HepG2 (cell line): ENCODE measurements around the gene S100P. TPM values are rescaled to one million over a fixed set of nuclear protein-coding genes. Genes with fewer than 3 reads are reported as not detected.

Source experiments
- CHD4 ChIP-seq: fragments of 200-600 bp; sonication (generic); IDR thresholded peaks from 2 replicates; pipeline ENCODE4 v1.7.0; 2017; ENCODE audit warnings: mild to moderate bottlenecking, low read length, borderline replicate concordance
- FLYWCH1 ChIP-seq: sonication (generic); formaldehyde crosslinking; IDR thresholded peaks from 2 replicates; pipeline ENCODE4 v1.8.1; 2023; ENCODE audit warnings: mild to moderate bottlenecking, missing genetic modification reagents
- FOXJ3 ChIP-seq: sonication (generic); formaldehyde crosslinking; IDR thresholded peaks from 2 replicates; pipeline ENCODE4 v1.4.0; 2020; ENCODE audit warnings: missing genetic modification reagents, mild to moderate bottlenecking, borderline replicate concordance
- HOXA5 ChIP-seq: sonication (generic); formaldehyde crosslinking; IDR thresholded peaks from 2 replicates; pipeline ENCODE4 v1.4.0; 2020; ENCODE audit warnings: missing genetic modification reagents
- KLF11 ChIP-seq: IDR thresholded peaks from 2 replicates; pipeline ENCODE4 v1.6.1; 2016; ENCODE audit warnings: missing compliant biosample characterization
- LCORL ChIP-seq, 2 experiments: fragments of 450-650 bp in 1 of 2; sonication (generic) in 1 of 2; formaldehyde crosslinking in 1 of 2; IDR thresholded peaks; 2 replicates each; pipeline versions ENCODE4 v1.5.0 to v1.6.1; 2017 to 2020; ENCODE audit warnings: antibody characterized with exemption in 1 of 2, missing genetic modification reagents in 1 of 2
- MIER2 ChIP-seq: IDR thresholded peaks from 2 replicates; pipeline ENCODE4 v1.6.1; 2016; ENCODE audit warnings: missing biosample characterization, missing genetic modification reagents
- MXI1 ChIP-seq: IDR thresholded peaks from 3 replicates; pipeline ENCODE4 v1.6.1; 2012; ENCODE audit warnings: low read depth, low read length, inconsistent platforms, borderline replicate concordance
- POLR2A ChIP-seq, 2 experiments: IDR thresholded peaks; 2 replicates each; pipeline ENCODE4 v1.6.1; 2011; ENCODE audit warnings: low read depth in 2 of 2, low read length in 2 of 2, mild to moderate bottlenecking in 1 of 2, moderate library complexity in 1 of 2; ENCODE audit not compliant: insufficient read depth in 1 of 2
- RARG ChIP-seq: sonication (generic); formaldehyde crosslinking; IDR thresholded peaks from 2 replicates; pipeline ENCODE4 v1.4.0; 2020; ENCODE audit warnings: low read depth, mild to moderate bottlenecking, missing genetic modification reagents
- RBM22 ChIP-seq: fragments of 200-400 bp; formaldehyde crosslinking; optimal IDR thresholded peaks from 2 replicates; pipeline ENCODE3; 2017; ENCODE audit warnings: mild to moderate bottlenecking, low read length, moderate library complexity
- RFX5 ChIP-seq: IDR thresholded peaks from 2 replicates; pipeline ENCODE4 v1.6.1; 2011; ENCODE audit warnings: low read depth, low read length, improper control_type of control experiment
- RFXAP ChIP-seq: sonication (generic); formaldehyde crosslinking; IDR thresholded peaks from 2 replicates; pipeline ENCODE4 v1.4.0; 2020; ENCODE audit warnings: missing genetic modification reagents, borderline replicate concordance
- SAP130 ChIP-seq: IDR thresholded peaks from 2 replicates; pipeline ENCODE4 v1.6.1; 2016; ENCODE audit warnings: low read depth
- SOX6 ChIP-seq, 2 experiments: fragments of 450-650 bp in 1 of 2; sonication (generic) in 1 of 2; formaldehyde crosslinking in 1 of 2; IDR thresholded peaks; 2 replicates each; pipeline versions ENCODE4 v1.4.0 to v1.6.1; 2017 to 2020; ENCODE audit warnings: antibody characterized with exemption in 1 of 2, mild to moderate bottlenecking in 1 of 2, missing genetic modification reagents in 1 of 2
- TAF1 ChIP-seq: sonication (generic); formaldehyde crosslinking; IDR thresholded peaks from 2 replicates; pipeline ENCODE4 v1.4.0; 2020; ENCODE audit warnings: missing genetic modification reagents
- YEATS4 ChIP-seq: sonication (generic); formaldehyde crosslinking; IDR thresholded peaks from 2 replicates; pipeline ENCODE4 v1.4.0; 2020; ENCODE audit warnings: missing genetic modification reagents, borderline replicate concordance
- YY1 ChIP-seq: IDR thresholded peaks from 2 replicates; pipeline ENCODE4 v1.6.1; 2011; ENCODE audit warnings: low read length, low read depth, moderate library complexity, mild to moderate bottlenecking; ENCODE audit not compliant: insufficient read depth, insufficient replicate concordance
- ZBTB21 ChIP-seq: sonication (generic); formaldehyde crosslinking; IDR thresholded peaks from 2 replicates; pipeline ENCODE4 v1.4.0; 2020; ENCODE audit warnings: missing genetic modification reagents
- ZBTB7A ChIP-seq: sonication (generic); formaldehyde crosslinking; IDR thresholded peaks from 2 replicates; pipeline ENCODE4 v1.8.0; 2022; ENCODE audit warnings: mild to moderate bottlenecking, missing genetic modification reagents
- ZMYM4 ChIP-seq: sonication (generic); formaldehyde crosslinking; IDR thresholded peaks from 2 replicates; pipeline ENCODE4 v1.8.1; 2023; ENCODE audit warnings: mild to moderate bottlenecking, missing genetic modification reagents
- ZNF180 ChIP-seq: sonication (generic); formaldehyde crosslinking; IDR thresholded peaks from 2 replicates; pipeline ENCODE4 v1.4.0; 2020; ENCODE audit warnings: low read depth, missing genetic modification reagents, borderline replicate concordance
- ZNF547 ChIP-seq: sonication (generic); formaldehyde crosslinking; IDR thresholded peaks from 2 replicates; pipeline ENCODE4 v1.5.1; 2020; ENCODE audit warnings: mild to moderate bottlenecking, missing genetic modification reagents
- ZSCAN31 ChIP-seq: sonication (generic); formaldehyde crosslinking; IDR thresholded peaks from 2 replicates; pipeline ENCODE4 v1.5.0; 2020; ENCODE audit warnings: low read depth, mild to moderate bottlenecking, missing genetic modification reagents
- polyA plus RNA-seq, 8 experiments: library from polyadenylated mRNA; depleted of rRNA in 3 of 8; stranded (reverse) in 7 of 8; unstranded in 1 of 8; fragments of >200 nt; fragmentation: Illumina TruSeq in 4 of 8; extraction: Trizol in 4 of 8; gene quantifications; 2 replicates each; pipeline versions ENCODE4 v1.2.1 to v1.2.3, GENCODE V29; 2011 to 2016; ENCODE audit warnings: low read depth in 4 of 8, missing spikeins in 1 of 8, mixed read lengths in 1 of 8; ENCODE audit not compliant: insufficient read depth in 1 of 8
- total RNA-seq, 5 experiments: library from RNA; depleted of rRNA; stranded (reverse); fragments of >200 nt; fragmentation: Illumina TruSeq; extraction: Trizol; gene quantifications; 2 replicates each; pipeline ENCODE4 v1.2.3, GENCODE V29; 2016; ENCODE audit warnings: low read depth in 1 of 5
- TF ChIP-seq, protein P1 (sequence below): sonication (generic); formaldehyde crosslinking; IDR thresholded peaks from 2 replicates; pipeline ENCODE4 v1.5.1; 2020; ENCODE audit warnings: missing genetic modification reagents, mild to moderate bottlenecking, borderline replicate concordance
- TF ChIP-seq, protein P2 (sequence below): sonication (generic); formaldehyde crosslinking; IDR thresholded peaks from 2 replicates; pipeline ENCODE4 v1.4.0; 2020; ENCODE audit warnings: missing genetic modification reagents, mild to moderate bottlenecking, borderline replicate concordance
- TF ChIP-seq, protein P3 (sequence below): IDR thresholded peaks from 2 replicates; pipeline ENCODE4 v1.6.1; 2016

S100P gene
- total and polyA plus RNA-seq, 2 of the 13 experiments (the other 11 are each of a cell fraction or from before 2014, with no cell fraction given): 278 to 1,649 TPM

DNA sequence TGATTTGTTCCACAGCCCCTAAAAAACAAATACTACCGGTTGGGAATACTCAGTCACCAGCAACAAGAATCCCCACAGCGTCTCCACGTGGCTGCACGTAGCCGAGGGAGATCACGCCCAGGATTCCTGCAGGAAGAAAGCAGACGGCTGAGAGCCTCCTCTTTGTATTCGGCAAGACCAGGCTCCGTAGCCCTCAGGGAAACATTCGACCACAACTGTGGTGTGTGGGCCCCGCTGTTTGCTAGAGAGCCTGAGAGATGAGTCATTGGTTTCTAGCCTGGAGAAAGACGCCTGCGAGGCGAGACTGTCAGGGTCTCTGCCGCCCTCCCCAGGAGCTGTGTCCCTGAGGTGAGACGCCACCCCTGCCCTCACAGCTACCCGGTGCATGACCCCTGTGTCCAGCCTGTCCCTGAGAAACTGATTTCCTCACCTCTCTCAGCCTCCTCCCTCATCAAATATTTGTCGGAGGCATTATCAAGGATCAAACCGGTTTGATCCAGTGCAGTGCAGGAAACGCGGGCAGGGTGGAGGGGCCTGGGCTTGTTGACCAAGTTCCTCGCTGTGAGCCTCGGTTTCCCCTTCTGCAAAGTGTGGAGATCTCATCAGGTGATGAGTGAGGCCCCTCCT is 4.7 kb upstream of the S100P start (continued):
- no peak for TF ChIP-seq LCORL (IDR thresholded peaks at IDR 0.05)
- peak; percentile 33 for TF ChIP-seq LCORL (CRISPR knock-in tag; IDR thresholded peaks at IDR 0.05)
- TF ChIP-seq ZBTB7A (CRISPR knock-in tag): 0 out of 2 replicates have a peak, but pooled peaks have one; percentile 8
- no peak; the same call in 1 of the 2 replicates for TF ChIP-seq ZSCAN31 (CRISPR knock-in tag)
- 0 out of 2 replicates have a peak, but pooled peaks have one; percentile 49 for TF ChIP-seq RARG
- TF ChIP-seq, protein P1, sequence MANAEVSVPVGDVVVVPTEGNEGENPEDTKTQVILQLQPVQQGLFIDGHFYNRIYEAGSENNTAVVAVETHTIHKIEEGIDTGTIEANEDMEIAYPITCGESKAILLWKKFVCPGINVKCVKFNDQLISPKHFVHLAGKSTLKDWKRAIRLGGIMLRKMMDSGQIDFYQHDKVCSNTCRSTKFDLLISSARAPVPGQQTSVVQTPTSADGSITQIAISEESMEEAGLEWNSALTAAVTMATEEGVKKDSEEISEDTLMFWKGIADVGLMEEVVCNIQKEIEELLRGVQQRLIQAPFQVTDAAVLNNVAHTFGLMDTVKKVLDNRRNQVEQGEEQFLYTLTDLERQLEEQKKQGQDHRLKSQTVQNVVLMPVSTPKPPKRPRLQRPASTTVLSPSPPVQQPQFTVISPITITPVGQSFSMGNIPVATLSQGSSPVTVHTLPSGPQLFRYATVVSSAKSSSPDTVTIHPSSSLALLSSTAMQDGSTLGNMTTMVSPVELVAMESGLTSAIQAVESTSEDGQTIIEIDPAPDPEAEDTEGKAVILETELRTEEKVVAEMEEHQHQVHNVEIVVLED (CRISPR knock-in tag): peak; percentile 47; the same call in 1 of the 2 replicates
- TF ChIP-seq MXI1: peak; percentile 86; the same call in 2 of the 3 replicates
- TF ChIP-seq RFXAP (CRISPR knock-in tag): peak; percentile 56; the same call in 1 of the 2 replicates
- TF ChIP-seq ZMYM4 (CRISPR knock-in tag): peak; percentile 33; the same call in 1 of the 2 replicates
- peak; percentile 58; the same call in 1 of the 2 replicates for TF ChIP-seq YEATS4
- peak in 1 of 2 experiments; percentile 32; a peak in 2 of 4 replicates for TF ChIP-seq POLR2A (IDR thresholded peaks at IDR 0.05; ENCODE audit: insufficient read depth in 1 of 2, low read depth in 2 of 2, low read length in 2 of 2)
- peak; percentile 69 for TF ChIP-seq SAP130 (CRISPR knock-in tag)
- peak; percentile 30; the same call in 1 of the 2 replicates for TF ChIP-seq HOXA5 (CRISPR knock-in tag)
- TF ChIP-seq YY1: peak; percentile 8
- no peak for TF ChIP-seq KLF11 (CRISPR knock-in tag)
- peak; percentile 63 for TF ChIP-seq ZNF547
- TF ChIP-seq, protein P2, sequence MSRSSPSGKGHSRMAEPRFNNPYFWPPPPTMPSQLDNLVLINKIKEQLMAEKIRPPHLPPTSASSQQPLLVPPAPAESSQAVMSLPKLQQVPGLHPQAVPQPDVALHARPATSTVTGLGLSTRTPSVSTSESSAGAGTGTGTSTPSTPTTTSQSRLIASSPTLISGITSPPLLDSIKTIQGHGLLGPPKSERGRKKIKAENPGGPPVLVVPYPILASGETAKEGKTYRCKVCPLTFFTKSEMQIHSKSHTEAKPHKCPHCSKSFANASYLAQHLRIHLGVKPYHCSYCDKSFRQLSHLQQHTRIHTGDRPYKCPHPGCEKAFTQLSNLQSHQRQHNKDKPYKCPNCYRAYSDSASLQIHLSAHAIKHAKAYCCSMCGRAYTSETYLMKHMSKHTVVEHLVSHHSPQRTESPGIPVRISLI: peak; percentile 25; the same call in 1 of the 2 replicates
- no peak for TF ChIP-seq ZNF180 (CRISPR knock-in tag)
- TF ChIP-seq RBM22: no peak
- TF ChIP-seq ZBTB21: 0 out of 2 replicates have a peak, but pooled peaks have one; percentile 17
- no peak for TF ChIP-seq SOX6 (IDR thresholded peaks at IDR 0.05)
- peak; percentile 13; the same call in 1 of the 2 replicates for TF ChIP-seq SOX6 (CRISPR knock-in tag; IDR thresholded peaks at IDR 0.05)
- peak; percentile 14; the same call in 1 of the 2 replicates for TF ChIP-seq TAF1 (CRISPR knock-in tag)
- TF ChIP-seq FOXJ3: 0 out of 2 replicates have a peak, but pooled peaks have one; percentile 38
- peak; percentile 77 for TF ChIP-seq RFX5
- 0 out of 2 replicates have a peak, but pooled peaks have one; percentile 8 for TF ChIP-seq MIER2 (CRISPR knock-in tag)
- TF ChIP-seq FLYWCH1: no peak
- TF ChIP-seq, protein P3, sequence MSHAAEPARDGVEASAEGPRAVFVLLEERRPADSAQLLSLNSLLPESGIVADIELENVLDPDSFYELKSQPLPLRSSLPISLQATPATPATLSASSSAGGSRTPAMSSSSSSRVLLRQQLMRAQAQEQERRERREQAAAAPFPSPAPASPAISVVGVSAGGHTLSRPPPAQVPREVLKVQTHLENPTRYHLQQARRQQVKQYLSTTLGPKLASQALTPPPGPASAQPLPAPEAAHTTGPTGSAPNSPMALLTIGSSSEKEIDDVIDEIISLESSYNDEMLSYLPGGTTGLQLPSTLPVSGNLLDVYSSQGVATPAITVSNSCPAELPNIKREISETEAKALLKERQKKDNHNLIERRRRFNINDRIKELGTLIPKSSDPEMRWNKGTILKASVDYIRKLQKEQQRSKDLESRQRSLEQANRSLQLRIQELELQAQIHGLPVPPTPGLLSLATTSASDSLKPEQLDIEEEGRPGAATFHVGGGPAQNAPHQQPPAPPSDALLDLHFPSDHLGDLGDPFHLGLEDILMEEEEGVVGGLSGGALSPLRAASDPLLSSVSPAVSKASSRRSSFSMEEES (CRISPR knock-in tag): peak; percentile 43; the same call in 1 of the 2 replicates
- TF ChIP-seq CHD4: no peak
